Fibroblast of lung (primary cell): ENCODE results near the gene RNF133. TPM values are rescaled to one million over a fixed set of nuclear protein-coding genes. Genes with fewer than 3 reads are reported as not detected.
"Not testable (repeated sequence)": the region's sequence is repeated elsewhere in the genome, so short reads cannot be mapped to it uniquely, and the experiment has no call there.

Experiments
- DNase-seq, 2 donors: peaks; one replicate each; pipeline versions ENCODE4 v3.0.0 to v3.0.0-alpha.2; 2010; ENCODE audit warnings: low read depth in 2 of 2
- H2AFZ ChIP-seq: 2 replicates; pipeline ENCODE4 v1.5.1; 2012; ENCODE audit warnings: low read length, control low read depth, inconsistent platforms
- H3K27ac ChIP-seq: 2 replicates; pipeline ENCODE4 v1.5.1; 2011; ENCODE audit warnings: low read length, control low read depth; ENCODE audit not compliant: insufficient read depth
- H3K27me3 ChIP-seq: 2 replicates; pipeline ENCODE4 v1.5.1; 2011; ENCODE audit warnings: mild to moderate bottlenecking, low read length; ENCODE audit not compliant: control insufficient read depth, insufficient read depth
- H3K36me3 ChIP-seq: 2 replicates; pipeline ENCODE4 v1.5.1; 2011; ENCODE audit warnings: low read length; ENCODE audit not compliant: control insufficient read depth, insufficient read depth
- H3K4me1 ChIP-seq: 2 replicates; pipeline ENCODE4 v1.5.1; 2011; ENCODE audit warnings: low read length; ENCODE audit not compliant: control insufficient read depth, insufficient read depth; ENCODE audit errors: extremely low read depth
- H3K4me2 ChIP-seq: 2 replicates; pipeline ENCODE4 v1.5.1; 2011; ENCODE audit warnings: low read length, control low read depth; ENCODE audit not compliant: insufficient read depth; ENCODE audit errors: extremely low read depth
- H3K4me3 ChIP-seq, 4 experiments: fragments of 200-600 bp in 1 of 4; sonication (generic) in 1 of 4; replicated peaks in 1 of 4; 2 replicates each; pipeline ENCODE4 v1.5.1; 2011 to 2016; ENCODE audit warnings: low read length in 4 of 4, low read depth in 3 of 4, mild to moderate bottlenecking in 3 of 4, control low read depth in 2 of 4, inconsistent platforms in 1 of 4, mixed read lengths in 1 of 4; ENCODE audit not compliant: insufficient read depth in 1 of 4; ENCODE audit errors: control extremely low read depth in 1 of 4
- H3K79me2 ChIP-seq: 2 replicates; pipeline ENCODE4 v1.5.1; 2012; ENCODE audit warnings: mild to moderate bottlenecking, low read length, inconsistent platforms; ENCODE audit not compliant: control insufficient read depth, insufficient read depth
- H3K9ac ChIP-seq: 2 replicates; pipeline ENCODE4 v1.5.1; 2011; ENCODE audit warnings: mild to moderate bottlenecking, low read length, control low read depth; ENCODE audit not compliant: insufficient read depth
- H3K9me3 ChIP-seq: 2 replicates; pipeline ENCODE4 v1.5.1; 2012; ENCODE audit warnings: low read depth, low read length; ENCODE audit not compliant: control insufficient read depth, insufficient read depth
- H4K20me1 ChIP-seq: 2 replicates; pipeline ENCODE4 v1.5.1; 2011; ENCODE audit warnings: low read length; ENCODE audit not compliant: control insufficient read depth, insufficient read depth; ENCODE audit errors: extremely low read depth
- CTCF ChIP-seq, 2 donors: IDR thresholded peaks in 1 of 2; conservative IDR thresholded peaks in 1 of 2; 1 replicate in 1 of 2; 2 replicates in 1 of 2; pipeline ENCODE4 v1.5.1; 2011 to 2012; ENCODE audit warnings: low read length in 2 of 2, control low read depth in 1 of 2, inconsistent platforms in 1 of 2, low read depth in 1 of 2, mild to moderate bottlenecking in 1 of 2
- EZH2 ChIP-seq: IDR thresholded peaks from 2 replicates; pipeline ENCODE4 v1.5.1; 2012; ENCODE audit warnings: low read length, control low read depth, mild to moderate bottlenecking; ENCODE audit errors: missing control alignments
- polyA plus RNA-seq, 2 donors: library from polyadenylated mRNA; depleted of rRNA in 1 of 2; stranded (reverse) in 1 of 2; unstranded in 1 of 2; fragments of >200 nt; gene quantifications; 2 replicates each; pipeline ENCODE4 v1.2.1, GENCODE V29; 2011 to 2012; ENCODE audit warnings: missing spikeins in 1 of 2
- total RNA-seq: library from RNA; depleted of rRNA; stranded (reverse); fragments of >200 nt; gene quantifications from 2 replicates; pipeline ENCODE4 v1.2.1, GENCODE V29; 2014

Gene RNF133
- total and polyA plus RNA-seq, 2 donors (not counting 1 experiment from before 2014, with no cell fraction given), result 0.07 to 0.50 TPM

GRCh38 chr7:122679813-122680212 lies 19.1 kb downstream of the RNF133 start:
- TF ChIP-seq CTCF (conservative IDR thresholded peaks at IDR 0.05 in 1 of 2, IDR thresholded peaks at IDR 0.05 in 1 of 2; ENCODE audit: low read depth in 1 of 2, low read length in 2 of 2), result no peak
- no peak for TF ChIP-seq EZH2

GRCh38 chr7:122679269-122679709 lies 19.6 kb downstream of the RNF133 start:
- not testable (repeated sequence) for H3K27ac ChIP-seq, H3K9me3 ChIP-seq, DNase-seq, H2AFZ ChIP-seq, H3K4me2 ChIP-seq, H3K27me3 ChIP-seq, H3K79me2 ChIP-seq, H3K4me1 ChIP-seq, H3K4me3 ChIP-seq, H3K9ac ChIP-seq, H4K20me1 ChIP-seq, H3K36me3 ChIP-seq

More at GRCh38 chr7:122679813-122680212, 19.1 kb downstream of the RNF133 start:
- DNase-seq, result no peak
- Histone ChIP-seq H3K27me3 (no peaks in the 10 kb centered on the region), H3K4me2 (no peak overlapping the region), H3K79me2 (no peaks in the 10 kb centered on the region), H3K4me3 (no peak overlapping the region), H3K9me3 (no peaks in the 10 kb centered on the region), H3K9ac (no peak overlapping the region), H3K36me3 (no peaks in the 10 kb centered on the region), H4K20me1 (no peaks in the 10 kb centered on the region), H2AFZ (no peak overlapping the region), H3K4me1 (no peaks in the 10 kb centered on the region), H3K27ac (no peak overlapping the region)

GRCh38 chr7:122677149-122677548 lies 21.8 kb downstream of the RNF133 start:
- Histone ChIP-seq H3K4me3 (no peak overlapping the region), H2AFZ (no peak overlapping the region), H3K4me1 (no peaks in the 10 kb centered on the region), H3K4me2 (no peak overlapping the region), H3K9me3 (no peaks in the 10 kb centered on the region), H3K27ac (no peak overlapping the region), H3K36me3 (no peaks in the 10 kb centered on the region), H3K9ac (no peak overlapping the region), H4K20me1 (no peaks in the 10 kb centered on the region), H3K27me3 (no peaks in the 10 kb centered on the region), H3K79me2 (no peaks in the 10 kb centered on the region)
- no peak for DNase-seq
- TF ChIP-seq EZH2 (no peak), CTCF (conservative IDR thresholded peaks at IDR 0.05 in 1 of 2, IDR thresholded peaks at IDR 0.05 in 1 of 2; ENCODE audit: low read depth in 1 of 2, low read length in 2 of 2) (no peak)
